Subcutaneous adipose tissue (tissue), 4 donors: ENCODE measurements around the gene PAN3. TPM values are rescaled to one million over a fixed set of nuclear protein-coding genes. Genes with fewer than 3 reads are reported as not detected.

Experiments
- total RNA-seq, 4 donors: library from RNA; depleted of rRNA; stranded (reverse); fragments of >200 nt; gene quantifications; one replicate each; pipeline ENCODE4 v1.1.0, GENCODE V29; 2016
- TF ChIP-seq, protein P1 (sequence below): fragments of 450-650 bp; IDR thresholded peaks from one replicate; pipeline ENCODE4 v1.5.1; 2016; ENCODE audit warnings: low read depth, mild to moderate bottlenecking, control low read depth, antibody characterized with exemption, moderate library complexity

PAN3 gene
- total RNA-seq, 4 donors from 2014 or later: 36.0 to 46.3 (median 44.0) TPM

DNA sequence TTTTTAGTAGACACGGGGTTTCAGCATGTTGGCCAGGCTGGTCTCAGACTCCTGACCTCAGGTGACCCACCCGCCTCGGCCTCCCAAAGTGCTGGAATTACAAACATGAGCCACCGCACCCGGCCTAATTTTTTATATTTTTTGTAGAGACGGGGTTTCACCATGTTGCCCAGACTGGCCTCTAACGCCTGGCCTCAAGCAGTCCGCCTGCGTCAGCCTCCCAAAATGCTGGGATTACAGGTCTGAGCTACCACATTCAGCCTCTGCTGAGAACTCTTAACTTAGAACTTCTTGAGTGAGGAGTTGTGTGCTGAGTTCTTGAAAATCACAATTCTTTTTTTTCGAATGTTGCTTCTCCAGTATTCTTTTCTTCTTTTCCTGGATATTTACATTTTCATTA, 112.2 kb downstream of the PAN3 start:
- TF ChIP-seq, protein P1, sequence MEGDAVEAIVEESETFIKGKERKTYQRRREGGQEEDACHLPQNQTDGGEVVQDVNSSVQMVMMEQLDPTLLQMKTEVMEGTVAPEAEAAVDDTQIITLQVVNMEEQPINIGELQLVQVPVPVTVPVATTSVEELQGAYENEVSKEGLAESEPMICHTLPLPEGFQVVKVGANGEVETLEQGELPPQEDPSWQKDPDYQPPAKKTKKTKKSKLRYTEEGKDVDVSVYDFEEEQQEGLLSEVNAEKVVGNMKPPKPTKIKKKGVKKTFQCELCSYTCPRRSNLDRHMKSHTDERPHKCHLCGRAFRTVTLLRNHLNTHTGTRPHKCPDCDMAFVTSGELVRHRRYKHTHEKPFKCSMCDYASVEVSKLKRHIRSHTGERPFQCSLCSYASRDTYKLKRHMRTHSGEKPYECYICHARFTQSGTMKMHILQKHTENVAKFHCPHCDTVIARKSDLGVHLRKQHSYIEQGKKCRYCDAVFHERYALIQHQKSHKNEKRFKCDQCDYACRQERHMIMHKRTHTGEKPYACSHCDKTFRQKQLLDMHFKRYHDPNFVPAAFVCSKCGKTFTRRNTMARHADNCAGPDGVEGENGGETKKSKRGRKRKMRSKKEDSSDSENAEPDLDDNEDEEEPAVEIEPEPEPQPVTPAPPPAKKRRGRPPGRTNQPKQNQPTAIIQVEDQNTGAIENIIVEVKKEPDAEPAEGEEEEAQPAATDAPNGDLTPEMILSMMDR: no peak

GRCh38 chr13:28251466-28251865, 113.1 kb downstream of the PAN3 start:
- TF ChIP-seq, protein P1: no peak

GRCh38 chr13:28252547-28252946, 114.2 kb downstream of the PAN3 start:
- TF ChIP-seq, protein P1: no peak

- TF ChIP-seq, protein P1: no peak
Observed at GRCh38 chr13:28257305-28257704, 119.0 kb downstream of the PAN3 start.

DNA sequence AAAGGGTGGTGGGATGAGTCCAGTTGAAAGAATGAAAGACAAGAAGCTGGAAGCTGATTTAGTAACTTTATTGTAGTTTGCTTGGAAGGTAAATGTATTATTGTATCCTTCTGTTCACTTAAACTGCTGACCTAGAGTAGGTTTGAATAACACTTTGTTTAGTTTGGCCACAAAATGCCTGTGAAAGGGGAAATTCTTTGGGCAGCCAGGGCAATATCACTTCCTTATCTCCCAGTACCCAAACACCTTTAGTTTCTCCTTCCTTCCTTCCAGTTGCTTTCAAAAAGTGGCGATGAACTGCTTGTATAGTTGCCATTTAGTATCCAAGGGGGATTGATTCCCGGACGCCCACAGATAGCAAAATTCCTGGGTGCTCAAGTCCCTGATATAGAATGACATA, 120.1 kb downstream of the PAN3 start:
- TF ChIP-seq, protein P1: no peak

GRCh38 chr13:28267497-28267896, 129.2 kb downstream of the PAN3 start:
- TF ChIP-seq, protein P1: no peak

- TF ChIP-seq, protein P1: no peak
Observed at GRCh38 chr13:28268800-28269223, 130.5 kb downstream of the PAN3 start.
